IMR-90 (cell line): ENCODE results near the gene SLC23A3.

Source experiments
- BHLHE40 ChIP-seq: fragments of 150-350 bp; IDR thresholded peaks from 2 replicates; pipeline ENCODE4 v1.6.1; 2016; ENCODE audit warnings: mild to moderate bottlenecking, low read depth, low read length
- CEBPB ChIP-seq: IDR thresholded peaks from 2 replicates; pipeline ENCODE4 v1.6.1; 2012; ENCODE audit warnings: low read depth, low read length, improper control_type of control experiment
- CHD1 ChIP-seq: IDR thresholded peaks from 2 replicates; pipeline ENCODE4 v1.6.1; 2012; ENCODE audit warnings: low read depth, low read length, improper control_type of control experiment
- CTCF ChIP-seq: conservative IDR thresholded peaks from 2 replicates; pipeline ENCODE4 v1.5.1; 2012; ENCODE audit warnings: mild to moderate bottlenecking, low read depth, low read length, improper control_type of control experiment
- MXI1 ChIP-seq: IDR thresholded peaks from 2 replicates; pipeline ENCODE4 v1.6.1; 2012; ENCODE audit warnings: low read depth, mild to moderate bottlenecking, low read length, moderate library complexity, borderline replicate concordance
- POLR2A ChIP-seq: IDR thresholded peaks from 2 replicates; pipeline ENCODE4 v1.6.1; 2012; ENCODE audit warnings: mild to moderate bottlenecking, low read depth, low read length
- RAD21 ChIP-seq: IDR thresholded peaks from 2 replicates; pipeline ENCODE4 v1.6.1; 2012; ENCODE audit warnings: low read length, improper control_type of control experiment
- RCOR1 ChIP-seq: IDR thresholded peaks from 2 replicates; pipeline ENCODE4 v1.6.1; 2012; ENCODE audit warnings: mild to moderate bottlenecking, low read length, improper control_type of control experiment; ENCODE audit not compliant: insufficient replicate concordance
- SMC3 ChIP-seq: fragments of 150-350 bp; IDR thresholded peaks from 2 replicates; pipeline ENCODE4 v1.6.1; 2016; ENCODE audit warnings: low read depth, mild to moderate bottlenecking, antibody characterized with exemption, low read length, moderate library complexity
- USF2 ChIP-seq: fragments of 150-350 bp; IDR thresholded peaks from 2 replicates; pipeline ENCODE4 v1.6.1; 2017; ENCODE audit warnings: mild to moderate bottlenecking, antibody characterized with exemption, low read length, low read depth

GRCh38 chr2:219124381-219125110, 45.3 kb downstream of the SLC23A3 start:
- no peak for TF ChIP-seq POLR2A
- no peak for TF ChIP-seq MXI1
- no peak for TF ChIP-seq CTCF
- no peak for TF ChIP-seq RAD21
- no peak for TF ChIP-seq SMC3
- TF ChIP-seq CHD1 = no peak
- TF ChIP-seq USF2 = no peak
- TF ChIP-seq BHLHE40 = no peak
- no peak for TF ChIP-seq RCOR1
- no peak for TF ChIP-seq CEBPB
